Nephron (organoid): Measurements from ENCODE around the gene PHETA1.
A peak's percentile ranks its signal among the peaks of the same experiment; 100 is the strongest.

Experiments used
- H3K27ac Mint-ChIP-seq, 3 experiments: 2 replicates each; pipeline ENCODE4 v1.8.0; 2020; ENCODE audit warnings: mixed read lengths in 3 of 3, mild to moderate bottlenecking in 2 of 3, moderate library complexity in 1 of 3
- H3K27me3 Mint-ChIP-seq: 2 replicates; pipeline ENCODE4 v1.8.0; 2021; ENCODE audit warnings: low read depth, mild to moderate bottlenecking, moderate library complexity, mixed read lengths
- H3K36me3 Mint-ChIP-seq: 2 replicates; pipeline ENCODE4 v1.8.0; 2020; ENCODE audit warnings: low read depth, mixed read lengths
- H3K4me1 Mint-ChIP-seq: 2 replicates; pipeline ENCODE4 v1.8.0; 2020; ENCODE audit warnings: mixed read lengths
- H3K4me3 Mint-ChIP-seq, 3 experiments: 2 replicates each; pipeline ENCODE4 v1.8.0; 2020; ENCODE audit warnings: mild to moderate bottlenecking in 3 of 3, mixed read lengths in 3 of 3, moderate library complexity in 2 of 3
- H3K9me3 Mint-ChIP-seq: 2 replicates; pipeline ENCODE4 v1.8.0; 2020; ENCODE audit warnings: mixed read lengths
- TF ChIP-seq, protein P1 (sequence below), 3 experiments: fragments of 200-600 bp; sonication (generic); IDR thresholded peaks; one replicate each; pipeline ENCODE4 v1.5.0; 2021; ENCODE audit warnings: antibody characterized with exemption in 3 of 3; ENCODE audit not compliant: unreplicated experiment in 3 of 3

Gene PHETA1

DNA sequence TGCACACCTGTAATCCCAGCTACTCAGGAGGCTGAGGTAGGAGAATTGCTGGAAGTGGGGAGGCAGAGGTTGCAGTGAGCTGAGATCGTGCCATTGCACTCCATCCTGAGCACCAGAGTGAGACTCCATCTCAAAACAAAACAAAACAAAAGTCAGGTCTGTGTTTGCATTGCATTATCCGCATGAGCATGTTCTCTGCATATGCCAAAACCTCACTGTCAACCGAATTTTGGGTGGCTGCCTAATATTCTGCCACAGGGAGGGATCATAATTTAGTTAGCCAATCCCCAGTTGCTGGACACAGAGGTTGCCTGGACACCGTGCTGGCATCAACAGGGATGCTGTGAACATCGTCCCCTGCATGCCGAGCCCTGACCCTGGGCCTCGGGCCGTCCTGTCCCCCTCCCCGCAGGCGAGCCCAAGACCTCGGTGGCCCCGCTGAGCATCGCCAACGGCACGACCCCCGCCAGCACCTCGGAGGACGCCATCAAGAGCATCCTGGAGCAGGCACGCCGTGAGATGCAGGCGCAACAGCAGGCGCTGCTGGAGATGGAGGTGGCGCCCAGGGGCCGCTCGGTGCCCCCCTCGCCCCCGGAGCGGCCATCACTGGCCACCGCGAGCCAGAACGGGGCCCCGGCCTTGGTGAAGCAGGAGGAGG lies 49.2 kb downstream of the PHETA1 start:
- Mint-ChIP-seq H3K4me1 (no peaks in the 10 kb centered on the region), H3K9me3 (no peaks in the 10 kb centered on the region), H3K4me3 (no peak overlapping the region), H3K27me3 (no peaks in the 10 kb centered on the region), H3K27ac (no peak overlapping the region), H3K36me3 (no peaks in the 10 kb centered on the region)
- TF ChIP-seq, protein P1, sequence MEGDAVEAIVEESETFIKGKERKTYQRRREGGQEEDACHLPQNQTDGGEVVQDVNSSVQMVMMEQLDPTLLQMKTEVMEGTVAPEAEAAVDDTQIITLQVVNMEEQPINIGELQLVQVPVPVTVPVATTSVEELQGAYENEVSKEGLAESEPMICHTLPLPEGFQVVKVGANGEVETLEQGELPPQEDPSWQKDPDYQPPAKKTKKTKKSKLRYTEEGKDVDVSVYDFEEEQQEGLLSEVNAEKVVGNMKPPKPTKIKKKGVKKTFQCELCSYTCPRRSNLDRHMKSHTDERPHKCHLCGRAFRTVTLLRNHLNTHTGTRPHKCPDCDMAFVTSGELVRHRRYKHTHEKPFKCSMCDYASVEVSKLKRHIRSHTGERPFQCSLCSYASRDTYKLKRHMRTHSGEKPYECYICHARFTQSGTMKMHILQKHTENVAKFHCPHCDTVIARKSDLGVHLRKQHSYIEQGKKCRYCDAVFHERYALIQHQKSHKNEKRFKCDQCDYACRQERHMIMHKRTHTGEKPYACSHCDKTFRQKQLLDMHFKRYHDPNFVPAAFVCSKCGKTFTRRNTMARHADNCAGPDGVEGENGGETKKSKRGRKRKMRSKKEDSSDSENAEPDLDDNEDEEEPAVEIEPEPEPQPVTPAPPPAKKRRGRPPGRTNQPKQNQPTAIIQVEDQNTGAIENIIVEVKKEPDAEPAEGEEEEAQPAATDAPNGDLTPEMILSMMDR (IDR thresholded peaks at IDR 0.05; ENCODE audit: unreplicated experiment in 3 of 3), result no peak

GRCh38 chr12:111318450-111318849 lies 50.4 kb downstream of the PHETA1 start:
- TF ChIP-seq, protein P1 (IDR thresholded peaks at IDR 0.05; ENCODE audit: unreplicated experiment in 3 of 3), result no peak
- Mint-ChIP-seq H3K27me3 (peaks cover 3% of the 10 kb centered on the region), H3K36me3 (peaks cover 6% of the 10 kb centered on the region), H3K4me1 (no peaks in the 10 kb centered on the region), H3K9me3 (no peaks in the 10 kb centered on the region), H3K27ac (no peak overlapping the region), H3K4me3 (no peak overlapping the region)

- Mint-ChIP-seq H3K27me3 (peaks cover 8% of the 10 kb centered on the region), H3K4me1 (no peaks in the 10 kb centered on the region), H3K4me3 (no peak overlapping the region), H3K36me3 (peaks cover 6% of the 10 kb centered on the region), H3K9me3 (no peaks in the 10 kb centered on the region), H3K27ac (no peak overlapping the region)
- TF ChIP-seq, protein P1 (IDR thresholded peaks at IDR 0.05; ENCODE audit: unreplicated experiment in 3 of 3), result no peak
These were observed 52.2 kb downstream of the PHETA1 start for GRCh38 chr12:111316671-111317070.

DNA sequence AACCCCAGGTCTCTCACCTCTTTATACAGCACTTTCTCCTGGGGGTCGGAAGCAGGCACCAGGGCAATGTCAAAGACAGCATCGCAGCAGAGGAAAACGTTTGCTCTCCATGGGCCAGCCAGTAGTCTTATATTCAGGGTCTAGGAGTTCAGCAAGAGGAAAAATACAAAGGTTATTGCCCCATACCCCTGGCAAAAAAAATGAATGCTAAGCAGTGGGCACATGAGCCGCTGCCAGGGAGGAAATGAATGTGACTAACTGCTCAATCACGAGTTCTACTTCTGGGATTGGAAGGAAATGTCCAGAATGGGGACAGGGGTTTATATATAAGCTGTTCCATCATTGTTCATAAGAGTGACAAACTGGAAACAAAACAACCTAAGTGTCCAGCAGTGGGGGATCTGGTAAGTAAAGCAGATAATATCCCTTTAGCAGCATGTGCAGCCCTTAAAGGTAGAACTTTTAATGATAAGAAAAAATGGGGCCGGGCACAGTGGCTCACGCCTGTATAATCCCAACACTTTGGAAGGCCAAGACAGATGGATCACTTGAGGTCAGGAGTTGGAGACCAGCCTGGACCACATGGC lies 53.8 kb downstream of the PHETA1 start:
- TF ChIP-seq, protein P1 (IDR thresholded peaks at IDR 0.05; ENCODE audit: unreplicated experiment in 3 of 3), result no peak
- Mint-ChIP-seq H3K36me3 (peaks cover 6% of the 10 kb centered on the region), H3K4me1 (no peaks in the 10 kb centered on the region), H3K4me3 (no peak overlapping the region), H3K27me3 (peaks cover 8% of the 10 kb centered on the region), H3K27ac (no peak overlapping the region), H3K9me3 (no peaks in the 10 kb centered on the region)

GRCh38 chr12:111313833-111314259 lies 55.0 kb downstream of the PHETA1 start:
- TF ChIP-seq, protein P1 (IDR thresholded peaks at IDR 0.05; ENCODE audit: unreplicated experiment in 3 of 3), result peak; percentile 90 to 95 (median 92)
- Mint-ChIP-seq H3K27ac (no peak overlapping the region), H3K4me3 (no peak overlapping the region), H3K4me1 (no peaks in the 10 kb centered on the region), H3K9me3 (no peaks in the 10 kb centered on the region), H3K36me3 (peaks cover 6% of the 10 kb centered on the region), H3K27me3 (peaks cover 8% of the 10 kb centered on the region)

DNA sequence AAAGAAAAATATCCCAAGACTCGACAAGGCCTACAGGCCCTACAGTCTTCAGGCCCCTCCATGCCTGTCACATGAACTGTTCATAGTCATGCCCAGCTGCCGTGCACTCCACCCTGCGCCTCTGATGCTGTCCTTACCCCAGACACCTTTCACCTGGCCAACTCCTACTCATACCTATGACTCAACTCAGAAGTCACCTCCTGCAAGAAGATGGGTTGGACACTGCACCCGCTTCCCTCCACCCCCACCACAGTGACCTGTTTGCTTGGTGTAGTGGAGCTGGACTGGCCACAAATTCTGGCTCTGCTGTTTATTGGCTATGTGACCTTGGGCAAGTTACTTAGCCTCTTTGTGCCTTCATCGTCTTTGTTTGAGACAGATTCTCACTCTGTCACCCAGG lies 56.2 kb downstream of the PHETA1 start:
- Mint-ChIP-seq H3K36me3 (peaks cover 6% of the 10 kb centered on the region), H3K4me1 (no peaks in the 10 kb centered on the region), H3K4me3 (no peak overlapping the region), H3K27ac (no peak overlapping the region), H3K27me3 (peaks cover 8% of the 10 kb centered on the region), H3K9me3 (no peaks in the 10 kb centered on the region)
- TF ChIP-seq, protein P1 (IDR thresholded peaks at IDR 0.05; ENCODE audit: unreplicated experiment in 3 of 3), result no peak
